NT2/D1 (cell line): ENCODE results near the gene TSHZ1.

Source experiments
- DNase-seq: peaks from one replicate; pipeline ENCODE4 v3.0.0-alpha.2; 2011; ENCODE audit warnings: low read depth, low spot score
- H3K27me3 ChIP-seq: 2 replicates; pipeline ENCODE4 v1.6.0; 2011; ENCODE audit warnings: mild to moderate bottlenecking; ENCODE audit not compliant: insufficient read length, insufficient read depth
- H3K36me3 ChIP-seq: 2 replicates; pipeline ENCODE4 v1.6.1; 2011; ENCODE audit warnings: mild to moderate bottlenecking, low read length, mixed read lengths; ENCODE audit not compliant: insufficient read depth, insufficient read length
- H3K4me1 ChIP-seq: 2 replicates; pipeline ENCODE4 v1.5.1; 2011; ENCODE audit not compliant: insufficient read depth, insufficient read length
- H3K4me3 ChIP-seq: 2 replicates; pipeline ENCODE4 v1.5.1; 2011; ENCODE audit warnings: low read depth; ENCODE audit not compliant: insufficient read length
- H3K9ac ChIP-seq: 2 replicates; pipeline ENCODE4 v1.6.0; 2011; ENCODE audit warnings: low read depth; ENCODE audit not compliant: insufficient read length
- H3K9me3 ChIP-seq: 2 replicates; pipeline ENCODE4 v1.5.1; 2011; ENCODE audit warnings: mild to moderate bottlenecking, low read length; ENCODE audit not compliant: insufficient read depth
- SUZ12 ChIP-seq: IDR thresholded peaks from 2 replicates; pipeline ENCODE4 v1.6.1; 2011; ENCODE audit not compliant: insufficient read length, insufficient read depth; ENCODE audit errors: extremely low read depth
- YY1 ChIP-seq: IDR thresholded peaks from 2 replicates; pipeline ENCODE4 v1.6.1; 2011; ENCODE audit not compliant: insufficient read length, insufficient read depth
- ZNF274 ChIP-seq: IDR thresholded peaks from 2 replicates; pipeline ENCODE4 v1.6.1; 2011; ENCODE audit warnings: mild to moderate bottlenecking, low read depth, low read length

The TSHZ1 gene

GRCh38 chr18:75238100-75238499 lies 27.5 kb downstream of the TSHZ1 start:
- no peak overlapping the region for H3K4me3 ChIP-seq
- no peaks in the 10 kb centered on the region for H3K36me3 ChIP-seq
- TF ChIP-seq YY1 (no peak), SUZ12 (no peak), ZNF274 (no peak)

GRCh38 chr18:75238786-75239185 lies 28.2 kb downstream of the TSHZ1 start:
- no peak overlapping the region for H3K9ac ChIP-seq
- TF ChIP-seq YY1 = no peak
- no peak for TF ChIP-seq SUZ12
- no peak for TF ChIP-seq ZNF274
- no peaks in the 10 kb centered on the region for H3K9me3 ChIP-seq
- H3K27me3 ChIP-seq = no peaks in the 10 kb centered on the region
- DNase-seq = no peak
- H3K4me1 ChIP-seq = no peaks in the 10 kb centered on the region
- H3K4me3 ChIP-seq = no peak overlapping the region
- H3K36me3 ChIP-seq = no peaks in the 10 kb centered on the region

More at GRCh38 chr18:75238100-75238499, 27.5 kb downstream of the TSHZ1 start:
- Histone ChIP-seq H3K9ac (no peak overlapping the region), H3K9me3 (no peaks in the 10 kb centered on the region), H3K27me3 (no peaks in the 10 kb centered on the region), H3K4me1 (no peaks in the 10 kb centered on the region)
- DNase-seq = no peak

- H3K9me3 ChIP-seq = no peaks in the 10 kb centered on the region
- no peak overlapping the region for H3K4me3 ChIP-seq
- no peaks in the 10 kb centered on the region for H3K27me3 ChIP-seq
- TF ChIP-seq YY1 = no peak
- TF ChIP-seq ZNF274 = no peak
- no peak for TF ChIP-seq SUZ12
- H3K9ac ChIP-seq = no peak overlapping the region
- no peaks in the 10 kb centered on the region for H3K4me1 ChIP-seq
- no peak for DNase-seq
- H3K36me3 ChIP-seq = no peaks in the 10 kb centered on the region
Observed at GRCh38 chr18:75240433-75240832, 29.8 kb downstream of the TSHZ1 start.

- H3K9ac ChIP-seq = no peak overlapping the region
- TF ChIP-seq YY1 (no peak), SUZ12 (no peak), ZNF274 (no peak)
Observed at GRCh38 chr18:75241705-75242104, 31.1 kb downstream of the TSHZ1 start.

GRCh38 chr18:75244351-75245313 lies 34.0 kb downstream of the TSHZ1 start:
- no peak for TF ChIP-seq YY1
- TF ChIP-seq SUZ12 = no peak
- TF ChIP-seq ZNF274 = no peak
- Histone ChIP-seq H3K27me3 (no peaks in the 10 kb centered on the region), H3K9me3 (no peaks in the 10 kb centered on the region), H3K36me3 (no peaks in the 10 kb centered on the region), H3K9ac (no peak overlapping the region), H3K4me3 (no peak overlapping the region), H3K4me1 (no peaks in the 10 kb centered on the region)
- no peak for DNase-seq

More at GRCh38 chr18:75241705-75242104, 31.1 kb downstream of the TSHZ1 start:
- no peaks in the 10 kb centered on the region for H3K36me3 ChIP-seq
- H3K4me1 ChIP-seq = no peaks in the 10 kb centered on the region
- no peak for DNase-seq
- no peaks in the 10 kb centered on the region for H3K27me3 ChIP-seq
- H3K4me3 ChIP-seq = no peak overlapping the region
- no peaks in the 10 kb centered on the region for H3K9me3 ChIP-seq

- H3K36me3 ChIP-seq = no peaks in the 10 kb centered on the region
- no peak overlapping the region for H3K9ac ChIP-seq
- H3K27me3 ChIP-seq = no peaks in the 10 kb centered on the region
- no peaks in the 10 kb centered on the region for H3K9me3 ChIP-seq
- DNase-seq = no peak
- no peaks in the 10 kb centered on the region for H3K4me1 ChIP-seq
- TF ChIP-seq YY1 (no peak), ZNF274 (no peak)
- no peak overlapping the region for H3K4me3 ChIP-seq
Observed at GRCh38 chr18:75246721-75247610, 36.4 kb downstream of the TSHZ1 start.
